ENCODE results near the gene PDE10A.
"Not testable (repeated sequence)": the region's sequence is repeated elsewhere in the genome, so short reads cannot be mapped to it uniquely, and the experiment has no call there.

Gene PDE10A

DNA sequence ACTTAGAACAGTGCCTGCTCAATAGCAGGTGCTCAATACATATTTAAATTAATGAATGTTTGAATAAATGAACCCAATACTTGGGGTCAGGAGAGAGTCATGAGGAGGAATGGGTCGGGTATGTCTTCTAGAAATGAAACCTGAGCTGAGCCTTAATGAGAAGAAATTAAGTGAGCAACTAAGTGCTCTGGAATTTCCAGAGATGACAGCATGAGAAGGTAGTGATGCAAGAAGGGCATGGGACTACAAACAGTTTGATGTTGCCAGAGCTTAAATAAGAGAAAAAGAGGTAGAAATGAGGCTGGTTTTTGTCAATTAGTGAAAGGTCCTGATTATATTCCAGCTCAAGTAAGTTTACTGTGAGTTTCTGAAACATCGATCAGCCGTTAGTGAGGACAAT, 82.9 kb downstream of the PDE10A start:
- no peak for DNase-seq

- DNase-seq = no peak
Measured at GRCh38 chr6:165579151-165579550, 83.9 kb downstream of the PDE10A start.

DNA sequence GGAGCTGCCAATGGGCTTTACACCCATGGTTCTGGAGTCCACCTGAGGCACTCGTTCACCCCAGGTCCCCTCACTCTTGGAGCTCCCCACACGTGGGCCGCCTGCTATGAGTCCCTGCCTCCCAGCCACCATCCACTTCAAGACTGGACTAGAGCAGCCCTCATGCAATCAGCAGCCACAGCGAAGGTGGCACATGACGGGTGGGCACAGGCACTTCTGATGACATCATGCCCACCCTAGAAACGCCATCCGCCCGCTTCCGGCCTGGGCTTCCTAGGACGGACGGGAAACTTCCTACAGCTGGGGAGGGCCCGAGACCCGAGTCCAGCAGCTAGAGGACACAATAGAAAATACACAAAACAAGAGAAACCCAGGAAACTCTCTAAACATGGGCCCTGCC, 85.5 kb downstream of the PDE10A start:
- no peak for DNase-seq

- no peak for DNase-seq
Measured at GRCh38 chr6:165575158-165575549, 87.9 kb downstream of the PDE10A start.

GRCh38 chr6:165574220-165575157, 88.6 kb downstream of the PDE10A start:
- no peak for DNase-seq

- DNase-seq = no peak
Measured at GRCh38 chr6:165573671-165574070, 89.4 kb downstream of the PDE10A start.

DNA sequence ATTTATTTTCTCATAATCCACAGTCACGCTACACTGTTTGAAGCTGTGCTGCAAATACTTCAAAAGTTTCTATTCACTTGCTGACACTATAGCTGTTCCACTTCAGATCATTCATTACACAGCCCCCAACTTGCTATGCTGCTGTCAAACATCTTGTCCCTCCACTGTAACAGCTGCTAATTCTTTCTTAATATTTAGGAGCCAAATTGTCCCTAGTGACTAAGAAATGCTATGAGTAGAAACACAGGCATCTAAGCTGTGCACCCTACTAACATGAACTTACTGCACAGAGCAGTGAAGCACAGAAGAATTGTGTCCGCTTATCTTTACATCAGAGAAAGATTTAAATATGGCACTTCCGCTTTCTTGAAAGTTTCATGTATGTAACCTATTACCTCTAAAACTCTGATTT, 91.3 kb downstream of the PDE10A start:
- no peak for DNase-seq

DNA sequence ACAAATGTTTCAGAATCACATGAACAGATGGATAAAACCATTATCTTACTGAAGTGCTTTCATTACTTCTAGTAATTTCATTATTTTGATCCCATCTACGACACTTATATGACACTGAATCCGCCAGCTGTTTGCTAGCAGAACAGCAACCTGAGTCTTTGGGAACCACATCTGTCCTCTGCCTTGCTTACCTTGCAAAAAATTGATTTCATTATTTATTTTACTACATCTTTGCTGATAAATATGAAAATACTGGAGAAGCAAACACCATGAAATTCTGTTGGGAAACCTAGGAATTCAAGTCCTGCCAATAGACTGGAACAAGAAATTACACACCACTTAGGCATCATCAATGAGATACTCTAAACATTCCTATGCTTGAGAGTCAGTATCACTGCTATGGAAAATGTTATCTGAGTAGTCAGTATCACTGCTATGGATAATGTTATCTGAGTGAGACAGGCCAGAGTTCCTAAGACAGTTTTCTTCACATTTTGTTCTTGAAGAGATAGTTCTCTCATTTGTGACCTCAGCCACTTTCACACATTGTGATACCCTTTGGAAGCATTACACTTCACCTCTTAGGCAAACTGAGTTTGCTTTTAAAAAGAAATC, 91.9 kb downstream of the PDE10A start:
- DNase-seq = no peak

DNA sequence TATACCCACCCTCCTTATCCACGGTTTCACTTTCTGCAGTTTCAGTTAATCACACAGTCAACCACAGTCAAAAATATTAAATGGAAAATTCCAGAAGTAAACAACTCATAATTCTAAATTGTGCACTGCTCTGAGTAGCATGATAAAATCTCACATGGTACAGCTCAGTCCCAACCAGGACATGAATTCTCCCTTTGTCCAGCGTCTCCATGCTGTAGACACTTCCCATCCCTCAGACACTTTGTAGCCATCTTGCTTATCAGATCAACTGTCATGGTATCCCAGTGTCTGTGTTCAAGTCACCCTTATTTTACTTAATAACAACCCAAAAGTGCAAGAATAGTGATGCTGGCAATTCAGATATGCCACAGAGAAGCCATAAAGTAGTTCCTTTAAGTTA, 94.7 kb downstream of the PDE10A start:
- DNase-seq = no peak

DNA sequence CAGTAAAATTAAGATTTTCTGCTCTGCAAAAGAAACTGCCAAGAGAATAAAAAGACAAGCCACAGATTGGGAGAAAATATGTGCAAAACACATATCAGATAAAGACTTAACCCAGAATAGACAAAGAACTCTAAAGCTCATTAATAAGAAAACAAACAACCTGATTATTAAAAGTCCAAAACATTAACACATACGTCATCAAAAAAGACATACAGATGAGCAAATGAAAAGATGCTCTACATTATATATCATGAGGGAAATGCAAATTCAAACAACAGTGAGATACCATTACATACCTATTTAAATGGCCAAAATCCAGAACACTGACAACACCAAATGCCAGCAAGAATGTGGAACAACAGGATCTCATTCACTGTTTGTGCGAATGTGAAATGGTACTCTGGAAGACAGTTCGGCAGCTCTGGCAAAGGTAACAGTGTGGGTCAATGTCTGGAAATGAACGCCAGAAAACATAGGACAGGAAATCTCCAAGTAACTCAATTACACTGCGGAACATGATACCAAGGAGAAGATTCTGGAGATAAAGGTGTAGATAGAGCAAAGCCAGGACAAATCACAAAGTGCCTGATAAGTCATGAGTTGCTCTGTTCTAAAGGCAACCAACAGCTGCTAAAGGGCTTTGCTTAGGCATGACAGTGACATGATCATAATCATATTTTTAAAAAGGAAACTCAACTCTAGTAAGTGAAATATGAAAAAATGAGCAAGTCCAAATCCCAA, 96.8 kb downstream of the PDE10A start:
- DNase-seq = no peak

DNA sequence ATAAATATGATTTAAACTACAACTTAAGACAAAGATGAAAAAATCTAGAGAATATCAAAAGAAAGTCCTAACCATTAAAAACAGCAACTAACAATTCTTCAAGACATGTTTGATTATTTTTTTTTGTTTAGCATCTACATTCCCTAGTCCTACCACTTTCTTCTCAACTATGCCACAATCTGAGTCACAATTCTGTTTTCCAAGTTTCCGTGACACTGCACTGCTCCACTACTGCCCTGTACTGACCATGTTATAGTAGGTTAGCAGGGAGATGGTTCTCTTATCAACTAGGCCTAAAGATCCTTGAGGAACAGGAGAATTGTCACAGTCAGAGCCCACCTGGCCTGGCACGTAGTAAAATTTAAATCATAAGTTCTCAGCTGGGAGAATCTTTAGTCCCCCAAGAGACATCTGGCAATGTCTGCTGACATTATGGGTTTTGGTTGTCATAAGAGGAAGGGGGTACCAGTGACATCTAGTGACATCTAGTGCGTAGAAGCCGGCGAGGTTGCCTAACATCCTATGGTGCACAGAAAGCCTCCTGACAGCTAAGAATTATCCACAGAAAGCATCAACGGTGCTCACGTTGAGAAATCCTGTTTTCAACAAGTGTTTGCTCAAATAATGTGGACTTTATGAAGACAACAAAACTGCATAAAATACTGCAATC, 100.5 kb downstream of the PDE10A start:
- no peak for DNase-seq

GRCh38 chr6:165559632-165560031, 103.4 kb downstream of the PDE10A start:
- no peak for DNase-seq

- not testable (repeated sequence) for DNase-seq
Measured at GRCh38 chr6:165558097-165558496, 104.9 kb downstream of the PDE10A start.

GRCh38 chr6:165557674-165558073, 105.4 kb downstream of the PDE10A start:
- DNase-seq = no peak

- no peak for DNase-seq
Measured at GRCh38 chr6:165556116-165556843, 106.8 kb downstream of the PDE10A start.

GRCh38 chr6:165554644-165555043, 108.4 kb downstream of the PDE10A start:
- DNase-seq = not testable (repeated sequence)

GRCh38 chr6:165552248-165552736, 110.7 kb downstream of the PDE10A start:
- DNase-seq = no peak

GRCh38 chr6:165551828-165552227, 111.2 kb downstream of the PDE10A start:
- DNase-seq = no peak

DNA sequence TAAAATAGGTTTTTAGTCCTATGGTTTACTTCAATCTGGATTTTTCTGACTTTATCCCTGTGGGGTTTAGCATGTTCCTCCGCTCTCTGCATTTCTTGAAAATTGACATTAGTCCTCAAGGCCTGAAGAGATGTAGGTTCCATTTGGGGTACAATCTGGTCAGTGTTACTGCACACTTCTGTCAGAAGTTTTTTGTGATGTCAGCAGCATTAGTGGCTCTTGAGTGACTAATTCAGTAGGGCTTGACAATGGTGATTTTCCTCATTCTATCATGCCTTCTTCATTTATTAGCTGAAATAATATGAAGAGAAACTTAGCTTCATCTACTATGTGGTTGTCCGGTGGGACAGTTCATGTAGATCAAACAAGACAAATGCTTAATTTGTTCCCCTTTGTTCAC, 114.6 kb downstream of the PDE10A start:
- DNase-seq = no peak

DNA sequence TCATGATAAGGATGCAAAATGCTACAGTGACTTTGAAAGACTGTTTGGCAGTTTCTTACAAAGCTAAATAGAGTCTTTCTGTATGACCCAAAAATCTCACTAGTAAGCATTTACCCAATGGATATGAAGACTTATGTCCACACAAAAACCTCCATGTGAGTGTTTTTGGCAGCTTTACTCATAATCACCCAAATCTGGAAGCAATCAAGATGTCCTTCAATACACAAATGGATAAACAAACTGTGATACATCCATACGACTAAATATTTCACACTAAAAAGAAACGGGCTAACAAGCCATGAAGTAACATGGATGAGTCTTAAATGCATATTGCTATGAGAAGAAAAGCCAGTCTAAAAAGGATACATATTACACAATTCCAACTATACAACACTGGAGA, 117.2 kb downstream of the PDE10A start:
- no peak for DNase-seq

- no peak for DNase-seq
Measured at GRCh38 chr6:165543781-165544180, 119.3 kb downstream of the PDE10A start.

DNA sequence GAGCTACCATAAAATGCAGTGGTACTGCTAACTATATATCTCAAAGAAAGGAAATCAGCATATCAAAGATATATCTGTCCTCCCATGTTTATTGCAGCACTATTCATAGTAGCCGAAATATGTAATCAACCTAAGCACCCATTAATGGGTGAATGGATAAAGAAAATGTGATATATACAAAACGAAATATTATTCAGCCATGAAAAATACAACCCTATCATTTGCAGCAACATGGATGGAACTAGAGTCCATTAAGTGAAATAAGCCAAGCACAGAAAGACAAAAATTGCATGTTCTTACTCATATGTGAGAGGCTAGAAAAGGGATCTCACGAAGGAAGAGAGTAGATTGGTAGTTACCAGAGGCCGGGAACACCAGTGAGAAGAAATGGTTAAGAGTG, 126.1 kb downstream of the PDE10A start:
- no peak for DNase-seq

Data from SIG-M5 (cell line).